ENCODE data around the gene MED6. TPM values are rescaled to one million over a fixed set of nuclear protein-coding genes. Genes with fewer than 3 reads are reported as not detected.
A peak's percentile ranks its signal among the peaks of the same experiment; 100 is the strongest.

Gene MED6
- total RNA-seq, 1 donor from 2014 or later: 26.5 TPM

- H3K4me3 Mint-ChIP-seq (ENCODE audit: unreplicated experiment): no peak overlapping the region
- DNase-seq (ENCODE audit: low spot score): no peak
- H3K27ac Mint-ChIP-seq (ENCODE audit: unreplicated experiment): no peak overlapping the region
- no peaks in the 10 kb centered on the region for H3K27me3 Mint-ChIP-seq (ENCODE audit: low read depth)
- H3K36me3 Mint-ChIP-seq (ENCODE audit: low read depth): peaks cover 18% of the 10 kb centered on the region
- H3K9me3 Mint-ChIP-seq (ENCODE audit: low read depth): peaks cover 6% of the 10 kb centered on the region
- TF ChIP-seq, protein P1, sequence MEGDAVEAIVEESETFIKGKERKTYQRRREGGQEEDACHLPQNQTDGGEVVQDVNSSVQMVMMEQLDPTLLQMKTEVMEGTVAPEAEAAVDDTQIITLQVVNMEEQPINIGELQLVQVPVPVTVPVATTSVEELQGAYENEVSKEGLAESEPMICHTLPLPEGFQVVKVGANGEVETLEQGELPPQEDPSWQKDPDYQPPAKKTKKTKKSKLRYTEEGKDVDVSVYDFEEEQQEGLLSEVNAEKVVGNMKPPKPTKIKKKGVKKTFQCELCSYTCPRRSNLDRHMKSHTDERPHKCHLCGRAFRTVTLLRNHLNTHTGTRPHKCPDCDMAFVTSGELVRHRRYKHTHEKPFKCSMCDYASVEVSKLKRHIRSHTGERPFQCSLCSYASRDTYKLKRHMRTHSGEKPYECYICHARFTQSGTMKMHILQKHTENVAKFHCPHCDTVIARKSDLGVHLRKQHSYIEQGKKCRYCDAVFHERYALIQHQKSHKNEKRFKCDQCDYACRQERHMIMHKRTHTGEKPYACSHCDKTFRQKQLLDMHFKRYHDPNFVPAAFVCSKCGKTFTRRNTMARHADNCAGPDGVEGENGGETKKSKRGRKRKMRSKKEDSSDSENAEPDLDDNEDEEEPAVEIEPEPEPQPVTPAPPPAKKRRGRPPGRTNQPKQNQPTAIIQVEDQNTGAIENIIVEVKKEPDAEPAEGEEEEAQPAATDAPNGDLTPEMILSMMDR (IDR thresholded peaks at IDR 0.05): no peak
- no peaks in the 10 kb centered on the region for H3K4me1 Mint-ChIP-seq (ENCODE audit: low read depth)
Observed at GRCh38 chr14:70576891-70577290, 23.6 kb downstream of the MED6 start.

GRCh38 chr14:70573050-70573449 is 27.4 kb downstream of the MED6 start:
- DNase-seq (ENCODE audit: low spot score): no peak
- H3K9me3 Mint-ChIP-seq (ENCODE audit: low read depth): peaks cover 6% of the 10 kb centered on the region
- no peak overlapping the region for H3K27ac Mint-ChIP-seq (ENCODE audit: unreplicated experiment)
- H3K4me3 Mint-ChIP-seq (ENCODE audit: unreplicated experiment): no peak overlapping the region
- peaks cover 5% of the 10 kb centered on the region for H3K36me3 Mint-ChIP-seq (ENCODE audit: low read depth)
- no peaks in the 10 kb centered on the region for H3K27me3 Mint-ChIP-seq (ENCODE audit: low read depth)
- TF ChIP-seq, protein P1 (IDR thresholded peaks at IDR 0.05): no peak
- H3K4me1 Mint-ChIP-seq (ENCODE audit: low read depth): no peaks in the 10 kb centered on the region

DNA sequence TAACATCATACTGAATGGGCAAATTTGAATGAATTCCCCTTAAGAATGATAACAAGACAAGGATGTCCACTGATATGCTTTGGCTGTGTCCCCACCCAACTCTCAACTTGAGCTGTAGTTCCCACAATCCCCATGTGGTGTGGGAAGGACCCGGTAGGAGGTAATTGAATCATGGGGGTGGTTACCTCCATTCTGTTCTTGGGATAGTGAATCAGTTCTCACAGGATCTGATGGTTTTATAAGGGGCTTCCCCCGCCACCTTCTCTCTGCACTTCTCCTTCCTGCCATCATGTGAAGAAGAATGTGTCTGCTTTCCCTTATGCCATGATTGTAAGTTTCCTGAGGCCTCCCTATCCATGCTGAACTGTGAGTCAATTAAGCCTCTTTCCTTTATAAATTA is 29.3 kb downstream of the MED6 start:
- peaks cover 8% of the 10 kb centered on the region for H3K36me3 Mint-ChIP-seq (ENCODE audit: low read depth)
- peaks cover 9% of the 10 kb centered on the region for H3K9me3 Mint-ChIP-seq (ENCODE audit: low read depth)
- no peaks in the 10 kb centered on the region for H3K27me3 Mint-ChIP-seq (ENCODE audit: low read depth)
- no peak overlapping the region for H3K4me3 Mint-ChIP-seq (ENCODE audit: unreplicated experiment)
- no peaks in the 10 kb centered on the region for H3K4me1 Mint-ChIP-seq (ENCODE audit: low read depth)
- H3K27ac Mint-ChIP-seq (ENCODE audit: unreplicated experiment): no peak overlapping the region
- TF ChIP-seq, protein P1 (IDR thresholded peaks at IDR 0.05): no peak
- DNase-seq (ENCODE audit: low spot score): no peak

- no peak overlapping the region for H3K4me3 Mint-ChIP-seq (ENCODE audit: unreplicated experiment)
- H3K4me1 Mint-ChIP-seq (ENCODE audit: low read depth): no peaks in the 10 kb centered on the region
- no peaks in the 10 kb centered on the region for H3K27me3 Mint-ChIP-seq (ENCODE audit: low read depth)
- peaks cover 24% of the 10 kb centered on the region for H3K36me3 Mint-ChIP-seq (ENCODE audit: low read depth)
- H3K9me3 Mint-ChIP-seq (ENCODE audit: low read depth): peaks cover 12% of the 10 kb centered on the region
- no peak overlapping the region for H3K27ac Mint-ChIP-seq (ENCODE audit: unreplicated experiment)
- no peak for DNase-seq (ENCODE audit: low spot score)
- TF ChIP-seq, protein P1 (IDR thresholded peaks at IDR 0.05): peak; percentile 71
Observed at GRCh38 chr14:70567791-70568190, 32.7 kb downstream of the MED6 start.

- Mint-ChIP-seq H3K4me1 (ENCODE audit: low read depth) (no peaks in the 10 kb centered on the region), H3K36me3 (ENCODE audit: low read depth) (peaks cover 43% of the 10 kb centered on the region)
Observed at GRCh38 chr14:70563869-70564268, 36.6 kb downstream of the MED6 start.

More at GRCh38 chr14:70563869-70564268, 36.6 kb downstream of the MED6 start:
- Mint-ChIP-seq H3K27ac (ENCODE audit: unreplicated experiment) (no peak overlapping the region), H3K9me3 (ENCODE audit: low read depth) (peaks cover 19% of the 10 kb centered on the region), H3K27me3 (ENCODE audit: low read depth) (no peaks in the 10 kb centered on the region), H3K4me3 (ENCODE audit: unreplicated experiment) (no peak overlapping the region)
- TF ChIP-seq, protein P1 (IDR thresholded peaks at IDR 0.05): no peak
- DNase-seq (ENCODE audit: low spot score): no peak
